Liver (tissue), 3 donors: ENCODE measurements around the gene PRICKLE3.

Experiments
- CTCF ChIP-seq: fragments of 150-350 bp; IDR thresholded peaks from 2 replicates; pipeline ENCODE4 v1.5.1; 2017; ENCODE audit warnings: improper control_type of control experiment, low read depth, low read length; ENCODE audit not compliant: missing input control
- FOXA2 ChIP-seq: IDR thresholded peaks from 2 replicates; pipeline ENCODE4 v1.6.1; 2016; ENCODE audit warnings: antibody characterized with exemption
- SP1 ChIP-seq: IDR thresholded peaks from 2 replicates; pipeline ENCODE4 v1.6.1; 2018; ENCODE audit warnings: antibody characterized with exemption, mild to moderate bottlenecking
- TAF1 ChIP-seq: conservative IDR thresholded peaks from 2 replicates; pipeline ENCODE4 v1.6.1; 2016; ENCODE audit warnings: antibody characterized with exemption, mild to moderate bottlenecking
- YY1 ChIP-seq: IDR thresholded peaks from 2 replicates; pipeline ENCODE4 v1.6.1; 2016; ENCODE audit warnings: antibody characterized with exemption, mild to moderate bottlenecking
- TF ChIP-seq, protein P1 (sequence below): IDR thresholded peaks from 2 replicates; pipeline ENCODE4 v1.6.1; 2016; ENCODE audit warnings: antibody characterized with exemption
- donor health status: healthy.
- donor health status: healthy.

- TF ChIP-seq CTCF (no peak), TAF1 (no peak), YY1 (no peak), SP1 (no peak), FOXA2 (no peak)
- TF ChIP-seq, protein P1, sequence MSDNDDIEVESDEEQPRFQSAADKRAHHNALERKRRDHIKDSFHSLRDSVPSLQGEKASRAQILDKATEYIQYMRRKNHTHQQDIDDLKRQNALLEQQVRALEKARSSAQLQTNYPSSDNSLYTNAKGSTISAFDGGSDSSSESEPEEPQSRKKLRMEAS = no peak
These were observed 11.4 kb upstream of the PRICKLE3 start for GRCh38 chrX:49197543-49198087.
